Loucy (cell line): ENCODE data around the gene KLF2.

Experiments
- CTCF ChIP-seq: fragments of 200-600 bp; sonication (generic); conservative IDR thresholded peaks from 2 replicates; pipeline ENCODE4 v1.5.1; 2014; ENCODE audit warnings: mild to moderate bottlenecking, antibody characterized with exemption, low read length
- EZH2phosphoT487 ChIP-seq: fragments of 200-600 bp; IDR thresholded peaks from 2 replicates; pipeline ENCODE4 v1.6.1; 2018; ENCODE audit warnings: antibody characterized with exemption, mild to moderate bottlenecking, moderate library complexity, borderline replicate concordance

GRCh38 chr19:16334411-16334810 lies 9.8 kb downstream of the KLF2 start:
- TF ChIP-seq CTCF, result no peak
- no peak for TF ChIP-seq EZH2phosphoT487
